OCI-LY7 (cell line): Measurements from ENCODE around the gene RUNX1. TPM values are rescaled to one million over a fixed set of nuclear protein-coding genes. Genes with fewer than 3 reads are reported as not detected.

Source experiments
- BruUV-seq: library from RNA; stranded (reverse); fragments of 400-500 nt; replicated peaks from 2 replicates; lab custom pipeline; 2021; lab: Mats Ljungman, UMichigan
- CTCF ChIA-PET: fragments of 300-600 bp; sonication (Branson Sonifier 250); formaldehyde crosslinking; loops from one replicate; lab custom pipeline; 2022; ENCODE audit warnings: antibody characterized with exemption; ENCODE audit not compliant: unreplicated experiment; lab: Charles Lee
- POLR2A ChIA-PET: fragments of 300-600 bp; sonication (Branson Sonifier 250); formaldehyde crosslinking; loops from one replicate; lab custom pipeline; 2022; ENCODE audit warnings: antibody characterized with exemption; lab: Charles Lee
- DNase-seq: peaks from one replicate; pipeline ENCODE4 v3.0.0-alpha.2; 2015; ENCODE audit warnings: low spot score
- H2AFZ ChIP-seq: fragments of 200-600 bp; sonication (generic), shearing (Covaris generic); 2 replicates; pipeline ENCODE4 v1.6.1; 2014; ENCODE audit warnings: mild to moderate bottlenecking, antibody characterized with exemption, low read length, moderate library complexity
- H3K27ac ChIP-seq: fragments of 200-600 bp; sonication (generic); 2 replicates; pipeline ENCODE4 v1.5.1; 2014; ENCODE audit warnings: mixed run types, low read depth, mild to moderate bottlenecking, moderate library complexity, low read length, inconsistent platforms; ENCODE audit not compliant: poor library complexity, severe bottlenecking
- H3K36me3 ChIP-seq: fragments of 200-600 bp; sonication (generic); 2 replicates; pipeline ENCODE4 v1.6.1; 2014; ENCODE audit warnings: mild to moderate bottlenecking, antibody characterized with exemption, low read length, moderate library complexity, mixed read lengths; ENCODE audit not compliant: insufficient read depth
- H3K4me1 ChIP-seq: fragments of 200-600 bp; sonication (generic); 2 replicates; pipeline ENCODE4 v1.5.1; 2014; ENCODE audit warnings: mild to moderate bottlenecking, low read length; ENCODE audit not compliant: insufficient read depth, poor library complexity, severe bottlenecking
- H3K4me2 ChIP-seq: fragments of 200-600 bp; sonication (generic); 2 replicates; pipeline ENCODE4 v1.6.1; 2014; ENCODE audit warnings: mild to moderate bottlenecking, low read length
- H3K4me3 ChIP-seq: fragments of 200-600 bp; sonication (generic); 2 replicates; pipeline ENCODE4 v1.5.1; 2014; ENCODE audit warnings: mild to moderate bottlenecking, low read depth, low read length; ENCODE audit not compliant: poor library complexity, severe bottlenecking
- H3K79me2 ChIP-seq: fragments of 200-600 bp; sonication (generic); 2 replicates; pipeline ENCODE4 v1.6.1; 2016; ENCODE audit warnings: low read depth, mild to moderate bottlenecking, low read length, moderate library complexity, mixed read lengths; ENCODE audit not compliant: insufficient read depth
- H3K9me2 ChIP-seq: fragments of 200-600 bp; sonication (generic); 2 replicates; pipeline ENCODE4 v1.6.1; 2016; ENCODE audit warnings: mild to moderate bottlenecking, low read length, mixed read lengths; ENCODE audit not compliant: insufficient read depth
- H3K9me3 ChIP-seq: fragments of 200-600 bp; sonication (generic); 2 replicates; pipeline ENCODE4 v1.6.1; 2014; ENCODE audit warnings: mild to moderate bottlenecking, mixed run types, low read length, mixed read lengths
- H4K20me1 ChIP-seq: fragments of 200-600 bp; sonication (generic); 2 replicates; pipeline ENCODE4 v1.6.1; 2014; ENCODE audit warnings: mild to moderate bottlenecking, antibody characterized with exemption, low read length, moderate library complexity, mixed read lengths; ENCODE audit not compliant: insufficient read depth
- EZH2phosphoT487 ChIP-seq: fragments of 200-600 bp; sonication (generic); IDR thresholded peaks from 2 replicates; pipeline ENCODE4 v1.6.1; 2018; ENCODE audit warnings: low read depth, borderline replicate concordance, mild to moderate bottlenecking, mixed run types, antibody characterized with exemption, low read length, moderate library complexity, mixed read lengths
- intact Hi-C: fragments of 100-400 bp; cut with micrococcal nuclease; formaldehyde crosslinking; loops from one replicate; pipeline ENCODE4 v1.10.0; 2022; ENCODE audit not compliant: unreplicated experiment
- total RNA-seq, 2 experiments: library from RNA; depleted of rRNA in 1 of 2; stranded (reverse); fragments of >200 nt in 1 of 2; shearing (Covaris generic) in 1 of 2; gene quantifications; 2 replicates each; pipeline ENCODE4 v1.2.3, GENCODE V29; 2014 to 2022
- TF ChIP-seq, protein P1 (sequence below): fragments of 200-600 bp; sonication (generic); conservative IDR thresholded peaks from 2 replicates; pipeline ENCODE4 v1.5.1; 2014; ENCODE audit warnings: mild to moderate bottlenecking, antibody characterized with exemption, low read length, moderate library complexity, mixed read lengths

RUNX1 gene
- total RNA-seq, 2 experiments from 2014 or later = 30.5 to 40.8 TPM

DNA sequence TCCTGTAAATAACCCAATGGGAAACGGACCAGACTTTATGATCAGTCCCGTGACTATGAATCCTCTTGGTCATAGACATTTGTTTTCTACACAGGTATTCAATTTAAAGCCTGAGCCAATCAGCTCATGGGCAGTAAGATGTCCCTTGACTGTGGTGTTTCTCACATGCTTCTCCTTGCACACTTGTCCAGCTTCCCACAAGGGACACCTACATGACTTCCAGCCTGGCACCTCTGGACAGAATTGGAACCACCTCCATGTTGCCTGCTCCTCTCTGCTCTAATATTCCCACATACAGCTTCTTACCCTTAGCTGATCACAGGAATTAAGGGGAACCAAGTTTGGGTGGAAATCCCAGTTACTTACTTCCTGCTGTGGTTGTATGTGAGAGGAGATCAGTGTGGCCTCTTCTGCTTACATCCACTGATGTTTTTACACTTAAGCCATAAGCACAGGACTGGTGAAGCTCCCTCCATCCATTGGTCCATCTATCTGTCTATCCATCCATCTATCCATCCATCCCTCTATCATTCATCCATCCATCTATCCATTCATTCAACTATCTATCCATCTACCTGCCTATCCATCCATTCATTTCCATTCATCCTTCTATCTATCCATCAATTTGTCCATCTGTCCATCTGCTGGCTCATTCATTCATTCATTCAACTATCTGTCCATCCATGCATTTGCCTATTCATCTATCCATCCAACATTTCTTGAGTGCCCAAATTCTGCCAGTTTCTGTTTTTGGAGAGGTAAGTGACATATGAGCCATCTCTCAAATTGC lies 16.4 kb downstream of the RUNX1 start:
- H3K27ac ChIP-seq = no peak overlapping the region
- CTCF ChIA-PET = interaction anchor here (0.7 kb wide), 1 partner anchor 11 kb away, joined by 4 read pairs; no protein-coding TSS in a partner anchor
- intact Hi-C loops = no loop called here

DNA sequence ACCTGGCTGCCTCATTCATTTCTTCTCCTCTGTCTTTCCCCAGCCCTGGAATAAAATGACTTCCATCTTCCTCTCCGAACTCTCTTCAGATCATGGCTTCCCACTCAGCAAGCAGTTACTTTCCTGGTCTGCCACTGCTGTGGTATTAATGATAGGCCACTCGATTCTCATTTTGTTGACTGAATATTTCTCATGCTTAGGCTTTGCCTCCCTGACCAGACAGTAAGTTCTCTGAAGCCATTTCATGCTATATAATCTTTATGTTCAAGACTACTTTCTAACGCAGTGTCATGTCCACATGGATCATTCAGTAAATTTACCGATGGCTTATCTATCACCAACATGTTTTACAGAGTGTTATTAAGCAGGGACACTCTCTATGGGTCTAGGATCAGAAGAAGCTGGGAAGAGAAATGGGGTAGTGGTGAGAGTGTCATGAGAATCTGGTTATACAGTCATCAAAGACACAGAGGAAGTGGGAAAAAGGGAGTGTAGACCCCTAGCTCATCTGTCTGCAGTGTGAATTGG lies 20.6 kb downstream of the RUNX1 start:
- Histone ChIP-seq H4K20me1 (peaks cover 11% of the 10 kb centered on the region; the same call in 1 of the 2 replicates), H3K36me3 (peaks cover 55% of the 10 kb centered on the region), H3K9me3 (no peaks in the 10 kb centered on the region), H2AFZ (no peak overlapping the region), H3K4me3 (peak overlapping the region; percentile 65), H3K9me2 (no peaks in the 10 kb centered on the region), H3K27ac (peak overlapping the region; percentile 97), H3K4me1 (peaks cover 63% of the 10 kb centered on the region), H3K79me2 (peaks cover 87% of the 10 kb centered on the region), H3K4me2 (peak overlapping the region; percentile 95)
- BruUV-seq = no TSS peak
- no peak for TF ChIP-seq EZH2phosphoT487
- TF ChIP-seq, protein P1, sequence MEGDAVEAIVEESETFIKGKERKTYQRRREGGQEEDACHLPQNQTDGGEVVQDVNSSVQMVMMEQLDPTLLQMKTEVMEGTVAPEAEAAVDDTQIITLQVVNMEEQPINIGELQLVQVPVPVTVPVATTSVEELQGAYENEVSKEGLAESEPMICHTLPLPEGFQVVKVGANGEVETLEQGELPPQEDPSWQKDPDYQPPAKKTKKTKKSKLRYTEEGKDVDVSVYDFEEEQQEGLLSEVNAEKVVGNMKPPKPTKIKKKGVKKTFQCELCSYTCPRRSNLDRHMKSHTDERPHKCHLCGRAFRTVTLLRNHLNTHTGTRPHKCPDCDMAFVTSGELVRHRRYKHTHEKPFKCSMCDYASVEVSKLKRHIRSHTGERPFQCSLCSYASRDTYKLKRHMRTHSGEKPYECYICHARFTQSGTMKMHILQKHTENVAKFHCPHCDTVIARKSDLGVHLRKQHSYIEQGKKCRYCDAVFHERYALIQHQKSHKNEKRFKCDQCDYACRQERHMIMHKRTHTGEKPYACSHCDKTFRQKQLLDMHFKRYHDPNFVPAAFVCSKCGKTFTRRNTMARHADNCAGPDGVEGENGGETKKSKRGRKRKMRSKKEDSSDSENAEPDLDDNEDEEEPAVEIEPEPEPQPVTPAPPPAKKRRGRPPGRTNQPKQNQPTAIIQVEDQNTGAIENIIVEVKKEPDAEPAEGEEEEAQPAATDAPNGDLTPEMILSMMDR = no peak
- DNase-seq = no peak
- POLR2A ChIA-PET = interaction anchor here (0.9 to 1.3 kb wide), 3 partner anchors 12 to 20 kb away, joined by 5 read pairs; no protein-coding TSS in a partner anchor
- intact Hi-C loops = no loop called here
- CTCF ChIA-PET = no interaction called here

More for the DNA sequence above, 16.4 kb downstream of the RUNX1 start:
- no peak for DNase-seq
- Histone ChIP-seq H3K36me3 (peaks cover 81% of the 10 kb centered on the region), H2AFZ (no peak overlapping the region), H3K9me3 (no peaks in the 10 kb centered on the region), H3K4me1 (peaks cover 49% of the 10 kb centered on the region), H3K4me2 (no peak overlapping the region), H3K4me3 (no peak overlapping the region), H4K20me1 (peaks cover 6% of the 10 kb centered on the region; the same call in 1 of the 2 replicates), H3K9me2 (no peaks in the 10 kb centered on the region), H3K79me2 (peaks cover 98% of the 10 kb centered on the region)
- TF ChIP-seq, protein P1 = no peak
- no peak for TF ChIP-seq EZH2phosphoT487
- POLR2A ChIA-PET = interaction anchor here (0.6 to 1.0 kb wide), 2 partner anchors 10 to 38 kb away, joined by 3 to 4 read pairs; no protein-coding TSS in a partner anchor
- BruUV-seq = no TSS peak
